ENCODE measurements around the gene ZFP92.

ZFP92 gene

GRCh38 chrX:153439977-153440376 lies 28.7 kb downstream of the ZFP92 start:
- no peak for DNase-seq (ENCODE audit: low spot score)

GRCh38 chrX:153440556-153441135 lies 29.4 kb downstream of the ZFP92 start:
- DNase-seq (ENCODE audit: low spot score) = no peak

- DNase-seq (ENCODE audit: low spot score) = no peak
These were observed 30.0 kb downstream of the ZFP92 start for GRCh38 chrX:153441296-153441695.

- DNase-seq (ENCODE audit: low spot score) = no peak
These were observed 30.7 kb downstream of the ZFP92 start for GRCh38 chrX:153441981-153442380.

- DNase-seq (ENCODE audit: low spot score) = no peak
These were observed 31.2 kb downstream of the ZFP92 start for GRCh38 chrX:153442463-153442862.

- no peak for DNase-seq (ENCODE audit: low spot score)
These were observed 32.4 kb downstream of the ZFP92 start for GRCh38 chrX:153443476-153444332.

GRCh38 chrX:153444333-153445011 lies 33.2 kb downstream of the ZFP92 start:
- DNase-seq (ENCODE audit: low spot score) = no peak

GRCh38 chrX:153445106-153445855 lies 34.0 kb downstream of the ZFP92 start:
- no peak for DNase-seq (ENCODE audit: low spot score)

GRCh38 chrX:153445856-153446635 lies 34.8 kb downstream of the ZFP92 start, which contains the start of gene TREX2:
Gene TREX2, minus strand, starts transcription at chrX:153446056. Its CDS starts 626 bp downstream, at chrX:153445430.
- DNase-seq (ENCODE audit: low spot score) = no peak

- no peak for DNase-seq (ENCODE audit: low spot score)
These were observed 35.3 kb downstream of the ZFP92 start for GRCh38 chrX:153446636-153446936.

- DNase-seq (ENCODE audit: low spot score) = no peak
These were observed 35.8 kb downstream of the ZFP92 start for GRCh38 chrX:153446950-153447580.

- DNase-seq (ENCODE audit: low spot score) = no peak
These were observed 36.3 kb downstream of the ZFP92 start for GRCh38 chrX:153447581-153447960.

GRCh38 chrX:153448556-153449367 lies 37.5 kb downstream of the ZFP92 start:
- no peak for DNase-seq (ENCODE audit: low spot score)

- no peak for DNase-seq (ENCODE audit: low spot score)
These were observed 38.3 kb downstream of the ZFP92 start for GRCh38 chrX:153449368-153450113.

GRCh38 chrX:153450114-153450948 lies 39.1 kb downstream of the ZFP92 start:
- DNase-seq (ENCODE audit: low spot score) = no peak

- no peak for DNase-seq (ENCODE audit: low spot score)
These were observed 39.6 kb downstream of the ZFP92 start for GRCh38 chrX:153450949-153451277.

- no peak for DNase-seq (ENCODE audit: low spot score)
These were observed 43.8 kb downstream of the ZFP92 start for GRCh38 chrX:153454901-153455550.

GRCh38 chrX:153455571-153455970 lies 44.3 kb downstream of the ZFP92 start:
- no peak for DNase-seq (ENCODE audit: low spot score)

Measured in germinal center (tissue), 1 donor.